Activated CD8-positive, alpha-beta T cell treated with anti-CD3 and anti-CD28 coated beads for 36 hours (primary cell): ENCODE measurements around the gene ENDOU. TPM values are rescaled to one million over a fixed set of nuclear protein-coding genes. Genes with fewer than 3 reads are reported as not detected.

ENCODE experiments used
- ATAC-seq: fragments of 200-7000 bp; cut with Tn5 transposase; one replicate; pipeline ENCODE4 v1.10.0; 2021; ENCODE audit warnings: mild to moderate bottlenecking, moderate library complexity
- CTCF ChIA-PET: fragments of 350-600 bp; sonication (Branson Sonifier 250); formaldehyde crosslinking; loops from one replicate; lab custom pipeline; 2021; ENCODE audit warnings: antibody characterized with exemption; lab: Charles Lee
- POLR2A ChIA-PET: fragments of 350-600 bp; sonication (Branson Sonifier 250); formaldehyde crosslinking; loops from one replicate; lab custom pipeline; 2021; ENCODE audit warnings: antibody characterized with exemption; lab: Charles Lee
- DNase-seq: peaks from one replicate; pipeline ENCODE4 v3.0.0-alpha.2; 2020
- H3K27ac Mint-ChIP-seq: one replicate; pipeline ENCODE4 v1.8.0; 2021; ENCODE audit warnings: mild to moderate bottlenecking, mixed read lengths
- H3K27me3 Mint-ChIP-seq: one replicate; pipeline ENCODE4 v1.8.0; 2021; ENCODE audit warnings: mixed read lengths
- H3K36me3 Mint-ChIP-seq: one replicate; pipeline ENCODE4 v1.8.0; 2021; ENCODE audit warnings: low read depth, mixed read lengths
- H3K4me1 Mint-ChIP-seq: one replicate; pipeline ENCODE4 v1.8.0; 2021; ENCODE audit warnings: low read depth, mixed read lengths
- H3K4me3 Mint-ChIP-seq: one replicate; pipeline ENCODE4 v1.8.0; 2021; ENCODE audit warnings: mild to moderate bottlenecking, moderate library complexity, mixed read lengths
- H3K9me3 Mint-ChIP-seq: one replicate; pipeline ENCODE4 v1.8.0; 2021; ENCODE audit warnings: mixed read lengths
- intact Hi-C: fragments of 100-400 bp; cut with micrococcal nuclease; formaldehyde crosslinking; loops from one replicate; pipeline ENCODE4 v1.10.0; 2022
- total RNA-seq, 2 experiments: library from RNA; stranded (reverse); gene quantifications; one replicate each; pipeline ENCODE4 v1.2.3, GENCODE V29; 2021
- TF ChIP-seq, protein P1 (sequence below): fragments of 200-600 bp; IDR thresholded peaks from one replicate; pipeline ENCODE4 v1.8.0; 2022; ENCODE audit warnings: antibody characterized with exemption, mild to moderate bottlenecking

ENDOU gene
- total RNA-seq, 2 experiments from 2014 or later, result not detected

- Mint-ChIP-seq H3K27me3 (no peaks in the 10 kb centered on the region), H3K27ac (no peak overlapping the region), H3K9me3 (no peaks in the 10 kb centered on the region), H3K36me3 (no peaks in the 10 kb centered on the region), H3K4me3 (no peak overlapping the region), H3K4me1 (no peaks in the 10 kb centered on the region)
- ChIA-PET CTCF (interaction anchor here (0.7 to 12.5 kb wide), 5 partner anchors 11 to 90 kb away, joined by 3 to 685 read pairs (median 3); partner anchors contain the start of genes RAPGEF3 and SLC48A1), POLR2A (interaction anchor here (1.3 kb wide), 1 partner anchor 9 kb away, joined by 4 read pairs; no protein-coding TSS in a partner anchor)
- DNase-seq (no peak), ATAC-seq (no peak)
- intact Hi-C loops, result no loop called here
- TF ChIP-seq, protein P1, sequence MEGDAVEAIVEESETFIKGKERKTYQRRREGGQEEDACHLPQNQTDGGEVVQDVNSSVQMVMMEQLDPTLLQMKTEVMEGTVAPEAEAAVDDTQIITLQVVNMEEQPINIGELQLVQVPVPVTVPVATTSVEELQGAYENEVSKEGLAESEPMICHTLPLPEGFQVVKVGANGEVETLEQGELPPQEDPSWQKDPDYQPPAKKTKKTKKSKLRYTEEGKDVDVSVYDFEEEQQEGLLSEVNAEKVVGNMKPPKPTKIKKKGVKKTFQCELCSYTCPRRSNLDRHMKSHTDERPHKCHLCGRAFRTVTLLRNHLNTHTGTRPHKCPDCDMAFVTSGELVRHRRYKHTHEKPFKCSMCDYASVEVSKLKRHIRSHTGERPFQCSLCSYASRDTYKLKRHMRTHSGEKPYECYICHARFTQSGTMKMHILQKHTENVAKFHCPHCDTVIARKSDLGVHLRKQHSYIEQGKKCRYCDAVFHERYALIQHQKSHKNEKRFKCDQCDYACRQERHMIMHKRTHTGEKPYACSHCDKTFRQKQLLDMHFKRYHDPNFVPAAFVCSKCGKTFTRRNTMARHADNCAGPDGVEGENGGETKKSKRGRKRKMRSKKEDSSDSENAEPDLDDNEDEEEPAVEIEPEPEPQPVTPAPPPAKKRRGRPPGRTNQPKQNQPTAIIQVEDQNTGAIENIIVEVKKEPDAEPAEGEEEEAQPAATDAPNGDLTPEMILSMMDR, result no peak
These were observed 22.6 kb upstream of the ENDOU start for GRCh38 chr12:47747596-47748506.

DNA sequence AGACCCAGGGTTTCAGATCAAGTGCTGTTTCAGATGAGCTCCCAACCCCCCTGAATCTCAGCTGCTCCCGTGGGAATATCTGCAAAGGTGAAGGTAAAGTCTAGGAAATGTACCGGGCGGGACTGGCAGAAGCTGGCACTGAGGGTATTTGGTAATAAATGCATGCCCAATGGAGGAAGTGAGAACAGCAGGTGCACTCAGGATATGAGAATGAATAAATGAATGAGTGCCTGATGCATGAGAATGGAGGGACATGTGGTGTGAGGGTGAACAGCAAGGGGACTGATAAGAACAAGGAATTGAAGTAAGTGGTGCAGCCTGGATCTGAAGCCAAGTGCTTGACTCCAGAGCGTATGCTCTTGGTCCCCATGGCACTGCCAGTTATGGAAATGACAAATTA, 21.8 kb upstream of the ENDOU start:
- no peak overlapping the region for H3K27ac Mint-ChIP-seq
- TF ChIP-seq, protein P1, result no peak
- H3K27me3 Mint-ChIP-seq, result no peaks in the 10 kb centered on the region
- DNase-seq (no peak), ATAC-seq (no peak)
- CTCF ChIA-PET, result interaction anchor here (0.7 to 12.5 kb wide), 4 partner anchors 13 to 91 kb away, joined by 3 to 685 read pairs (median 6); partner anchors contain the start of gene SLC48A1
- POLR2A ChIA-PET, result interaction anchor here (1.3 kb wide), 1 partner anchor 10 kb away, joined by 4 read pairs; no protein-coding TSS in a partner anchor
- H3K9me3 Mint-ChIP-seq, result no peaks in the 10 kb centered on the region
- peaks cover 3% of the 10 kb centered on the region for H3K4me1 Mint-ChIP-seq
- H3K36me3 Mint-ChIP-seq, result no peaks in the 10 kb centered on the region
- intact Hi-C loops, result no loop called here
- no peak overlapping the region for H3K4me3 Mint-ChIP-seq

DNA sequence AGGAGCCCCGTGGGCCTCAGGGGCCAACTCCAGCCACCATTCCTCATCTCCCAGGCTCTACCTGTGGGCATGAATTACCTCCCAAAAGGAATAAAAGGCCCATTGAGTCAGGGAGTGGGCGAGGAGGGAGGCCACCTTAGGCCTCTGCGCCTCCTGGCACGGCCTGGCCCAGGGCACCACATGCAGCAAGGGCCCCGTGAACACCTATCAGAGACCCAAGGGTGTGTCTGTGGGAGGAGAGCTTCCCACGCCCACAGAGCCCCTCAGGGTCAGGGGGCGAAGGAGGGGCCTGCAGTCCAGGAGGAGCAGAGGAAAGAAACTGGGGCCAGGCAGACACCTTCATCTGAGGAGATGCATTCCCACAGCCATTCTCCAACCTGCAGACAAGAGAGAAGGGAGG, 21.2 kb upstream of the ENDOU start:
- no peaks in the 10 kb centered on the region for H3K36me3 Mint-ChIP-seq
- H3K9me3 Mint-ChIP-seq, result no peaks in the 10 kb centered on the region
- H3K27ac Mint-ChIP-seq, result no peak overlapping the region
- TF ChIP-seq, protein P1, result no peak
- intact Hi-C loops, result no loop called here
- peaks cover 7% of the 10 kb centered on the region for H3K4me1 Mint-ChIP-seq
- H3K27me3 Mint-ChIP-seq, result no peaks in the 10 kb centered on the region
- DNase-seq (no peak), ATAC-seq (no peak)
- H3K4me3 Mint-ChIP-seq, result no peak overlapping the region
- ChIA-PET CTCF (interaction anchor here (1.0 to 12.5 kb wide), 3 partner anchors 27 to 92 kb away, joined by 3 to 685 read pairs (median 10); partner anchors contain the start of gene SLC48A1), POLR2A (interaction anchor here (1.3 kb wide), 1 partner anchor 11 kb away, joined by 4 read pairs; no protein-coding TSS in a partner anchor)

- ChIA-PET POLR2A (interaction anchor here (1.3 kb wide), 1 partner anchor 11 kb away, joined by 4 read pairs; no protein-coding TSS in a partner anchor), CTCF (interaction anchor here (2.5 to 12.5 kb wide), 2 partner anchors 28 to 92 kb away, joined by 10 to 685 read pairs; partner anchors contain the start of gene SLC48A1)
- TF ChIP-seq, protein P1, result no peak
- no peak overlapping the region for H3K27ac Mint-ChIP-seq
- peaks cover 12% of the 10 kb centered on the region for H3K4me1 Mint-ChIP-seq
- no peaks in the 10 kb centered on the region for H3K27me3 Mint-ChIP-seq
- ATAC-seq (no peak), DNase-seq (no peak)
- H3K9me3 Mint-ChIP-seq, result no peaks in the 10 kb centered on the region
- intact Hi-C loops, result no loop called here
- no peak overlapping the region for H3K4me3 Mint-ChIP-seq
- no peaks in the 10 kb centered on the region for H3K36me3 Mint-ChIP-seq
These were observed 20.8 kb upstream of the ENDOU start for GRCh38 chr12:47746073-47746472.
